NCI-H526 treated with DMSO at 0.1 percent for 48 hours (cell line): ENCODE data around the gene CNPY2.
"Not testable (repeated sequence)": the region's sequence is repeated elsewhere in the genome, so short reads cannot be mapped to it uniquely, and the experiment has no call there.

Experiments
- DNase-seq: peaks from one replicate; lab custom pipeline; 2025; lab: John Stamatoyannopoulos, UW

The CNPY2 gene

GRCh38 chr12:56315622-56316473, at the start of gene CNPY2:
Gene CNPY2 (minus strand): TSS chr12:56315988. CDS start chr12:56315217, 771 bp downstream.
- DNase-seq = peak; percentile 97

DNA sequence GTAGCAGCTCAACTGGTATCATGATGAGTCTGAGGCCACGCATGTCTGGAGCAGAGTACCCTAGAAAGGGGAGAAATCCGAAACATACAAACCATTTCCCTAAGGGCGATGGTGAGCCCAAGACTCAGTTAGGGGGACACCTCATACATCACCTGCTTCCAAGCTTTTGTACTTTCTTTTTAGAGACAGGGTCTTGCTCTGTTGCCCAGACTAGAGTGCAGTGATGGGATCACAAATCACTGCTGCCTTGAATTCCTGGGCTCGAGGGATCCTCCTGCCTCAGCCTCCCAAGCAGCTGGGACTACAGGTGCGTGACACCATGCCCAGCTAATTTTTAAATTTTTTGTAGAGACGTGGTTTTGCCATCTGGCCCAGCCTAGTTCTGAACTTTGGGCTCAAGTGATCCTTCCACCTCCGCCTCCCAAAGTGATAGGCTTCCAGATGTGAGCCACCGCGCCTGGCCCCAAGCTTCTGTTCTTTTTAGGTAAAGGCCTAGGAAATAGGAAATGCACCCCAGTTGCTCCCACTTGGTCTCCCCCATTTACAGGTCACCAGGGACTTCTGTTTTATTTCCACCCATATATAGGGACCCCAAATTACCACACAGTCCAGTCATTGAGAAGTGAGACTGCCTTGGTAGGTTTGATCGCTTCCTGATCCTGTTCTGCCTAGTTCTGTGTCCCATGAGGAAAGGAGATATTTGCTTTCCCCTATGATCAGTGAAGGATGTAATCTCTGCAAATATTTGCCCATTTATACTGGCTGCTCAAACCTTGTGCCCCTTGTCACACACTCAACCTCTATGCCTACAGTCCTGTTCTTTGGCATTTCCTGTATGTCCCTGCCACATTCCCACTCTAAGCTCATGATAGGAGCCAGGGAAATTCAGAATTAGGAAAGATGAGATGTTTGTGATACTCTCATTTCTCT, 46.6 kb upstream of the CNPY2 start, which contains the start of gene APOF:
Gene APOF, minus strand, starts transcription at position 728 of the 930 bp plus-strand sequence. Its CDS starts 112 bp downstream, at position 616.
- peak; percentile 41 for DNase-seq

DNA sequence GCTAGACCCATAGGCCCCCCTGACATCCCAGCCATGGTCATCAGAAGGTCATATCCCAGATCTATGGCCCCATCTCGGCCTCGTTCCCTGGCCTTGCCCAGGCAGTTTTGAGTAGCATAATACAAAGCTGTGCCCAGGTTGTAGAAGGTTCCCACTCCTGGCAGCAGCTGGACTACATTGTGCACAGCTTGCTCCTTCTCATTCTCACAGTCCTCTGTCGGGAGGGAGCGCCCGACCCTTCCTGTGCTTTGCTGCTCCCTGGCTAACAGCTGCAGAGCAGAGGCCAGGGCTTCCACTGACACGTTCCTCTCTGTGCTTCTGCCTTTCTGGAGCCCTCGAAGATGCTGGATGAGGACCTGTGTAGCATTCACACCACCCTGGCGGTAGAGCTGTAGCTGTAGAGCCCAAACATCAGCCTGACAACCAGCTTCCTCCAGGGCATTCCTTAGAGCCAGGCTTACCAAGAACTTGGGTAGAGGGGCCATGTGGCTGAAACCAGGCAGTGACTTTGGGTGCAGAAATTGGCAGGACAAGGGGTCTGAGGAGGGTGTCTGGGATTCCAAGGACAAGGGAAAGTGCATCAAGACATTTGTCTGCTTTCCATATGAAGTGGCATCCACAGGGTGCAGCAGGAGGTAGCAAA, 45.8 kb upstream of the CNPY2 start:
- no peak for DNase-seq

- peak; percentile 96 for DNase-seq
Measured at GRCh38 chr12:56359851-56360767, 44.3 kb upstream of the CNPY2 start, which contains the start of gene STAT2. Gene STAT2 (minus strand): TSS chr12:56360107. CDS start chr12:56356571, 3,536 bp downstream.

GRCh38 chr12:56358836-56359532, 43.2 kb upstream of the CNPY2 start:
- DNase-seq = no peak

GRCh38 chr12:56351325-56351724, 35.5 kb upstream of the CNPY2 start:
- no peak for DNase-seq

GRCh38 chr12:56350662-56351061, 34.9 kb upstream of the CNPY2 start:
- DNase-seq = no peak

- no peak for DNase-seq
Measured at GRCh38 chr12:56348776-56349175, 33.0 kb upstream of the CNPY2 start.

- not testable (repeated sequence) for DNase-seq
Measured at GRCh38 chr12:56347255-56347654, 31.5 kb upstream of the CNPY2 start.

DNA sequence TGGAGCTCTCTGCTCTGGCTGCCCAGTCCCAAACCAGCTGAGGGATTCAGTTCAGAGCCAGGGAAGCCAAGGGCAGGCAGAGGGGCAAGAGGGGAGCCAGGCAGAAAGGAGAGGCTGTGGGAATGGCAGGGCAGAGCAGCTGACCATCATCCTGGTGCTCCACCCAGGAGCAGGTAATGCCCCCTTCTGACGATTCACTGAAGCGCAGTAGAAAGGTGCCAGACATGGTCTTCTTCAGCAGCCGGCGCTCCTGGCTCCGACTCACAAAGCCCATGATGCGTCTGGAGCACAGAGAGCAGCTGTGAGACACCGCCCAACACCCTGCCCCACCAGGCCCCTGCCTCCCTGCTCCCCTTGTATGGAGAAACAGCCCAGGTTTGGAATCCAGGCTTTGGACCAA, 30.9 kb upstream of the CNPY2 start:
- DNase-seq = no peak

GRCh38 chr12:56342290-56342689, 26.5 kb upstream of the CNPY2 start:
- DNase-seq = not testable (repeated sequence)

DNA sequence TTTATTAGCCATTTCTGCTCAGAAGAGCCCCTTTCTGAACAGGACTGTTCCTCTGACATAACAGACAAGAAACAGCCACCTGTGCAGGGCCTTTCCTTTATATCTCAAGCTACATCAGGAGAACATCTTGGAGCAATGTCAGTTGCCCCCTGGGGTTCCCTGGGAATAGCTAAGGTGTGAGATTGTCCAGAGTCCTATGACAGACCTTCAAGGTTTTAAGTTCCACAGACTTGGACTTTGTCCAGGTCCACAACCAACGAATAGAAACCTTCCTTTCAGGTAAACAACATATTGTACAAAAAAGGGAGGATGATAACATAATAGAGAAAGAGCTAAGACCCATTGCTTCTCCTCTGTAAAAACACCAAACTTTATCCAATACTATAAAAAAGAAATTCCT, 25.8 kb upstream of the CNPY2 start:
- no peak for DNase-seq

DNA sequence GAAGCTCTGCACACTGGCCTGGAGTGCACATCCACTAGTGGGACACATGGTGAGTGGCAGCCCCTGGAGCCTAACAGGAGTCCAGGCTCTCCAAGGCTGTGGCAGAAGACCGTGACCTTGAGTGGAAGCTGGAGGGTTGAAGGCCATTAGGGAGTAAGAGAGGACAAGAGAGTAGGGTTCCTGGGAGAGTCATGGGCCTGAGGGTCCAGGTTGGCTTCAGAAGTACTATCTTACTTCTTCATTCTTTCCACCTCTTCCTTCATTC, 23.3 kb upstream of the CNPY2 start:
- DNase-seq = no peak

DNA sequence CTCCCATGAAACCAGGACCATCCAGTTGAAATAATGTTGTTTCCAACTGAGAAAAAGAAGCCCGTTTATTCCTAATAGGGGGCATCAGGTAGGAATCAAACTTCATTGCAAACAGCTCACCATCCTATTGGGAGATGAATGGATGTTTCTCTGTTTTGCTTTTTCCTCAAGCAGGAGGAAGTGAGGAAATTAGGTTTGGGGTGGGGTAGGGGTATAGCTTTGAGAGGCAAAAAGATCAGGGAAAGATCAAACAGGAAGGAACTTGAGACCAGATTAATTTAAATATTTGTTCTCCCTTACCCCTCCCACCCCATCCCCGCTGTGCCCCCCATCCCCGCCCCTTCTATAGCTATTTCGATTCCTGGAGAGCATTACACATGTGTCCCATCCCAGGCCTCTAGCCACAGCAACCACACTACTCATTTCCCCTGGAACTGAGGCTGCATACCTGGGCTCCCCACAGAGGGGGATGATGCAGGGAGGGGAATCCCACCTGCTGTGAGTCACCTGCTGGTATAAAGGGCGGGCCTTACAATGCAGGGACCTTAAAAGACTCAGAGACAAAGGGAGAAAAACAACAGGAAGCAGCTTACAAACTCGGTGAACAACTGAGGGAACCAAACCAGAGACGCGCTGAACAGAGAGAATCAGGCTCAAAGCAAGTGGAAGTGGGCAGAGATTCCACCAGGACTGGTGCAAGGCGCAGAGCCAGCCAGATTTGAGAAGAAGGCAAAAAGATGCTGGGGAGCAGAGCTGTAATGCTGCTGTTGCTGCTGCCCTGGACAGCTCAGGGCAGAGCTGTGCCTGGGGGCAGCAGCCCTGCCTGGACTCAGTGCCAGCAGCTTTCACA, 22.7 kb upstream of the CNPY2 start, which contains the start of gene IL23A:
Gene IL23A, plus strand, starts transcription at position 577 of the 850 bp plus-strand sequence. Its CDS starts 161 bp downstream, at position 738.
- no peak for DNase-seq

- DNase-seq = no peak
Measured at GRCh38 chr12:56337753-56338251, 22.0 kb upstream of the CNPY2 start.

- DNase-seq = no peak
Measured at GRCh38 chr12:56336361-56337167, 20.8 kb upstream of the CNPY2 start.

- not testable (repeated sequence) for DNase-seq
Measured at GRCh38 chr12:56335527-56335926, 19.7 kb upstream of the CNPY2 start.

DNA sequence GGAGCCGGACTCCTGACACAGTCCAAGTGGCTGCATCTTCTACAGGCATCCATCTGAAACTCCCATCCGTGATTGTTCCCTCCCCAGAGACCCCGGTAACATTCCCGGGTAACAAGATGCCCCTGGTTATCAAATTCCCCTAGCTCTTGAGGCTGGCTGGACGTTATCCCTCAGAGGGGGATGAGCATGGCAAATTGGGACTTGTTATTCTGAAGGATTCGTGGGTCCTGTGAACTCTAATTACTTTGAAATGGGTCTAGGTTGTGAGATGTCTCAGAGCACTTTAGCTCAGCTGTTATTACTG, 18.7 kb upstream of the CNPY2 start:
- no peak for DNase-seq
